HepG2 (cell line): ENCODE measurements around the gene ARVCF. TPM values are rescaled to one million over a fixed set of nuclear protein-coding genes. Genes with fewer than 3 reads are reported as not detected.

Source experiments
- BCL6 ChIP-seq: IDR thresholded peaks from 2 replicates; pipeline ENCODE4 v1.6.1; 2016; ENCODE audit warnings: missing genetic modification reagents, missing compliant biosample characterization
- ETS1 ChIP-seq: sonication (generic); formaldehyde crosslinking; IDR thresholded peaks from 2 replicates; pipeline ENCODE4 v1.4.0; 2020; ENCODE audit warnings: missing genetic modification reagents
- FOXA3 ChIP-seq: IDR thresholded peaks from 2 replicates; pipeline ENCODE4 v1.6.1; 2016; ENCODE audit warnings: missing genetic modification reagents, missing compliant biosample characterization
- MIER3 ChIP-seq: IDR thresholded peaks from 2 replicates; pipeline ENCODE4 v1.6.1; 2016; ENCODE audit warnings: missing compliant biosample characterization, borderline replicate concordance
- PAXIP1 ChIP-seq: sonication (generic); formaldehyde crosslinking; conservative IDR thresholded peaks from 2 replicates; pipeline ENCODE4 v1.4.0; 2020; ENCODE audit warnings: mild to moderate bottlenecking, missing genetic modification reagents, moderate library complexity
- SKIL ChIP-seq: sonication (generic); formaldehyde crosslinking; IDR thresholded peaks from 2 replicates; pipeline ENCODE4 v1.8.0; 2022; ENCODE audit warnings: missing genetic modification reagents, mild to moderate bottlenecking, moderate library complexity, borderline replicate concordance
- SMAD3 ChIP-seq: sonication (generic); formaldehyde crosslinking; IDR thresholded peaks from 2 replicates; pipeline ENCODE4 v1.4.0; 2020; ENCODE audit warnings: missing genetic modification reagents
- UBTF ChIP-seq: sonication (generic); formaldehyde crosslinking; IDR thresholded peaks from 2 replicates; pipeline ENCODE4 v1.4.0; 2020; ENCODE audit warnings: mild to moderate bottlenecking, missing genetic modification reagents
- ZBTB39 ChIP-seq: sonication (generic); formaldehyde crosslinking; IDR thresholded peaks from 2 replicates; pipeline ENCODE4 v1.5.0; 2020; ENCODE audit warnings: missing genetic modification reagents
- ZKSCAN8 ChIP-seq: IDR thresholded peaks from 2 replicates; pipeline ENCODE4 v1.6.1; 2016; ENCODE audit warnings: borderline replicate concordance, missing genetic modification reagents, missing compliant biosample characterization
- ZNF232 ChIP-seq: sonication (generic); formaldehyde crosslinking; IDR thresholded peaks from 2 replicates; pipeline ENCODE4 v1.4.0; 2020; ENCODE audit warnings: missing genetic modification reagents, borderline replicate concordance
- ZNF629 ChIP-seq: sonication (generic); formaldehyde crosslinking; conservative IDR thresholded peaks from 2 replicates; pipeline ENCODE4 v1.5.0; 2020; ENCODE audit warnings: missing genetic modification reagents
- ZNF773 ChIP-seq: sonication (generic); formaldehyde crosslinking; IDR thresholded peaks from 2 replicates; pipeline ENCODE4 v1.4.0; 2020; ENCODE audit warnings: missing genetic modification reagents, borderline replicate concordance
- polyA plus RNA-seq, 8 experiments: library from polyadenylated mRNA; depleted of rRNA in 3 of 8; stranded (reverse) in 7 of 8; unstranded in 1 of 8; fragments of >200 nt; fragmentation: Illumina TruSeq in 4 of 8; extraction: Trizol in 4 of 8; gene quantifications; 2 replicates each; pipeline versions ENCODE4 v1.2.1 to v1.2.3, GENCODE V29; 2011 to 2016; ENCODE audit warnings: low read depth in 4 of 8, missing spikeins in 1 of 8, mixed read lengths in 1 of 8; ENCODE audit not compliant: insufficient read depth in 1 of 8
- total RNA-seq, 5 experiments: library from RNA; depleted of rRNA; stranded (reverse); fragments of >200 nt; fragmentation: Illumina TruSeq; extraction: Trizol; gene quantifications; 2 replicates each; pipeline ENCODE4 v1.2.3, GENCODE V29; 2016; ENCODE audit warnings: low read depth in 1 of 5
- TF ChIP-seq, protein P1 (sequence below): sonication (generic); formaldehyde crosslinking; IDR thresholded peaks from 2 replicates; pipeline ENCODE4 v1.8.1; 2023; ENCODE audit warnings: mild to moderate bottlenecking, inconsistent platforms, moderate library complexity, missing genetic modification reagents, borderline replicate concordance

Gene ARVCF
- total and polyA plus RNA-seq, 2 of the 13 experiments (the other 11 are each of a cell fraction or from before 2014, with no cell fraction given): 16.4 to 17.7 TPM

- TF ChIP-seq ZBTB39 (CRISPR knock-in tag) (no peak), SKIL (CRISPR knock-in tag) (no peak), PAXIP1 (peak; percentile 54), ETS1 (no peak), MIER3 (CRISPR knock-in tag) (no peak), SMAD3 (CRISPR knock-in tag) (peak; percentile 55; the same call in 1 of the 2 replicates), FOXA3 (CRISPR knock-in tag) (peak; percentile 88), ZNF773 (no peak), ZKSCAN8 (CRISPR knock-in tag) (peak; percentile 48; the same call in 1 of the 2 replicates), ZNF232 (CRISPR knock-in tag) (no peak), BCL6 (peak; percentile 38), ZNF629 (CRISPR knock-in tag) (peak; percentile 87), UBTF (CRISPR knock-in tag) (no peak)
- TF ChIP-seq, protein P1, sequence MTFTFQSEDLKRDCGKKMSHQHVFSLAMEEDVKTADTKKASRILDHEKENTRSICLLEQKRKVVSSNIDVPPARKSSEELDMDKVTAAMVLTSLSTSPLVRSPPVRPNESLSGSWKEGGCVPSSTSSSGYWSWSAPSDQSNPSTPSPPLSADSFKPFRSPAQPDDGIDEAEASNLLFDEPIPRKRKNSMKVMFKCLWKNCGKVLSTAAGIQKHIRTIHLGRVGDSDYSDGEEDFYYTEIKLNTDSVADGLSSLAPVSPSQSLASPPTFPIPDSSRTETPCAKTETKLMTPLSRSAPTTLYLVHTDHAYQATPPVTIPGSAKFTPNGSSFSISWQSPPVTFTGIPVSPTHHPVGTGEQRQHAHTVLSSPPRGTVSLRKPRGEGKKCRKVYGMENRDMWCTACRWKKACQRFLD: no peak
These were observed 78.8 kb downstream of the ARVCF start (continued) for GRCh38 chr22:19937616-19938473.
